Jurkat, Clone E6-1 (cell line): ENCODE results near the gene TAF11.

ENCODE experiments used
- DNase-seq: peaks from one replicate; pipeline ENCODE4 v3.0.0-alpha.2; 2011; ENCODE audit warnings: low read depth, low spot score
- H3K4me3 ChIP-seq: 2 replicates; pipeline ENCODE4 v1.5.1; 2011; ENCODE audit warnings: mild to moderate bottlenecking, low read length, control low read depth, moderate library complexity

The TAF11 gene

DNA sequence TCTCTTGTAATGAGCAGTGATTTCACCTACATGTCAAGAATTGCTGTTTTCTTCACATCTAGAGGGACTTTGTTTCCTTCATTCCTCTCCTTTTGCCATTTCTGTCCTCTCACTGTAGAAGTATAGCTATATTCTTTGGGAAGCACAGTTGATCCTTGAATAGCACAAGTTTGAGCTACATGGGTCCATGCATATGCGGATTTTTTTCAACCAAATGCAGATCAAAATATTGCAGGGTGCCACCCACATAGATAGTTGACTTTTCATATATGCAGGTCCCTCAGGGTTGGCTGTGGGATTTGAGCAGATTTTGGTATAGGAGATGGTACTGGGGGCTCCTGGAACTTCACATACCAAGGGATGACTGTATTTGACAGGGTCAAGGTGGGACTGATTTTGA, 54.9 kb downstream of the TAF11 start:
- H3K4me3 ChIP-seq = no peak overlapping the region
- no peak for DNase-seq

DNA sequence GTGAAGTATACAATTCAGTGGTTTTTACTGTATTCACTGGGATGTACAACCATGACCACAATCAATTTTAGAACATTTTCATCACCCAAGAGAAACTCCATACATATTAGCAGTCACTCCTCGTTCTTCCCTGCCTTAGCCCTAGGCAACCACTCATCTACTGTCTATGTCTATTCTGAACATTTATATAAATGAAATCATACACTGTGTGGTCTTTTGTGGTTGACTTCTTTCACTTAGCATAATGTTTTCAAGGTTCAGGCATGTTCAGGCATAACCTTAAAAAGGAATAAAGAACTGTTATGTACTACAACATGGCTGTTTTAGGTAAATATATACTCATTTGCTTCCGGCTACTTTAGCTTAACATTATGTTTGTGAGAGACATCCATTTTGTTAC, 58.7 kb downstream of the TAF11 start:
- no peak overlapping the region for H3K4me3 ChIP-seq
- DNase-seq = no peak
